Muscle of back (tissue), 11 donors: ENCODE data around the gene SFMBT1. TPM values are rescaled to one million over a fixed set of nuclear protein-coding genes. Genes with fewer than 3 reads are reported as not detected.

ENCODE experiments used
- DNase-seq, 3 donors: peaks; one replicate each; pipeline versions ENCODE4 v3.0.0 to v3.0.0-alpha.2; 2013
- polyA plus RNA-seq, 10 donors: library from polyadenylated mRNA; unstranded; fragments of 120-200 nt; gene quantifications; one replicate each; pipeline ENCODE4 v1.2.1, GENCODE V29; 2013; ENCODE audit not compliant: insufficient read length in 10 of 10

SFMBT1 gene
- polyA plus RNA-seq, 10 donors: 5.4 to 9.4 (median 6.9) TPM

DNA sequence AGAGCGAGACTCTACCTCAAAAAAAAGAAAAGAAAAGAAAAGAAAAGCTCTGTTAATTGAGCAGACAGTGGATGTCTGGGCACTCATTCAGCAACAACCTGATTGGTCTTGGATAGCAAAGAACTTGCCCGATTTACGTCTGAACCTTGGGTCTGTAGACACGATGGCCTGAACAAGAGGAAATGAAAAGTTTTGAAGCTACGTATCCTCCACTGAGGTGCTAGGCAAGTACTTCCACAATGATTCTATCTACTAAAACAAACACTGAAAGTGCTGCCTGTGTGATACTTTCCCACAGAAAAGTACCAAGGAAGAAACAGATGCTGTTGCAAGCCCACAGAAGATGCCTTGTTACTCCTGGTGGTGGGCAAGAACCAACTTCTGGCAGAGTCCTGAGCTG lies 189.2 kb downstream of the SFMBT1 start:
- no peak for DNase-seq

DNA sequence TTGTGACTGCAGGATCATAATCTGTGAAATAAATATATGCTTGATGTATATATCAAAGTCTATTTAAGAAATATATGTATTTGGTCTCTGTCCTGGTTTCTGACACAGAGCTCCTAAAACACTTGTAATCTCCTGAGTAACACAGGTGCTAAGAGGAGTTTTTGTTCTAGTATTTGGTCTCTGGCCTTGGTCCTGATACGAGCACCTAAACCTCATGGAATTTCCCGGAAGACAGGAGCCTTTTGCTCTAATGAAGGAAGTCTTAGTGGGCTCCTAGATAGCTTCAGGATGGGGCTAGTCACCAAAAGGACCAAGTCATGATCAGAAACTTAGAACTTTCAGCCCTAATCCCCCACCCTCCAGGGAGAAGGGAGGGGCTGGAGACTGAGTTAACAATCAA lies 191.9 kb downstream of the SFMBT1 start:
- DNase-seq: no peak

Other genes starting within 250 kb of the SFMBT1 start
- 10 to 100 TPM in 8 of 10 donors, 1 to 10 TPM in 2; 8.0 to 35.5 (median 19.9) TPM for gene ITIH4, start 215.4 kb downstream of the SFMBT1 start, polyA plus RNA-seq
- gene MUSTN1, start 211.1 kb downstream of the SFMBT1 start, polyA plus RNA-seq: 100 to 1,000 TPM in 7 of 10 donors, 10 to 100 TPM in 3; 86.2 to 170 (median 110) TPM
- gene STIMATE, start 148.5 kb downstream of the SFMBT1 start, polyA plus RNA-seq: 10 to 100 TPM in 1 of 10 donors, 1 to 10 TPM in 9; 6.8 to 11.3 (median 8.2) TPM
- 10 to 100 TPM in 9 of 10 donors, 1 to 10 TPM in 1; 9.5 to 15.7 (median 12.3) TPM for gene RFT1, start 84.4 kb upstream of the SFMBT1 start, polyA plus RNA-seq
- gene PRKCD, start 115.1 kb upstream of the SFMBT1 start, polyA plus RNA-seq: 1 to 10 TPM; 5.8 to 9.5 (median 7.0) TPM
- 10 to 100 TPM; 24.1 to 53.9 (median 34.0) TPM for gene TKT, start 209.9 kb upstream of the SFMBT1 start, polyA plus RNA-seq